Progenitor cell of endocrine pancreas (in vitro differentiated cells): ENCODE data around the gene DROSHA. TPM values are rescaled to one million over a fixed set of nuclear protein-coding genes. Genes with fewer than 3 reads are reported as not detected.
"Not testable (repeated sequence)": the region's sequence is repeated elsewhere in the genome, so short reads cannot be mapped to it uniquely, and the experiment has no call there.

Experiments used
- DNase-seq: peaks from one replicate; pipeline ENCODE4 v3.0.0; 2021; ENCODE audit warnings: low spot score; ENCODE audit not compliant: unreplicated experiment
- H3K27ac Mint-ChIP-seq: 2 replicates; pipeline ENCODE4 v1.8.0; 2021; ENCODE audit warnings: mild to moderate bottlenecking, moderate library complexity, mixed read lengths
- H3K27me3 Mint-ChIP-seq: 2 replicates; pipeline ENCODE4 v1.8.0; 2021; ENCODE audit warnings: mixed read lengths
- H3K36me3 Mint-ChIP-seq: 2 replicates; pipeline ENCODE4 v1.8.0; 2022; ENCODE audit warnings: mixed read lengths; ENCODE audit not compliant: insufficient read depth
- H3K4me1 Mint-ChIP-seq: 2 replicates; pipeline ENCODE4 v1.8.0; 2021; ENCODE audit warnings: low read depth, mixed read lengths
- H3K4me3 Mint-ChIP-seq: 2 replicates; pipeline ENCODE4 v1.8.0; 2021; ENCODE audit warnings: low read depth, mild to moderate bottlenecking, moderate library complexity, mixed read lengths
- H3K9me3 Mint-ChIP-seq: 2 replicates; pipeline ENCODE4 v1.8.0; 2021; ENCODE audit warnings: low read depth, mixed read lengths
- CTCF ChIP-seq: fragments of 200-600 bp; sonication (generic); IDR thresholded peaks from one replicate; pipeline ENCODE4 v1.5.0; 2021; ENCODE audit warnings: antibody characterized with exemption, mild to moderate bottlenecking; ENCODE audit not compliant: unreplicated experiment
- total RNA-seq: library from RNA; stranded (reverse); gene quantifications from 2 replicates; pipeline ENCODE4 v1.2.1, GENCODE V29; 2021

DROSHA gene
- total RNA-seq, 1 donor from 2014 or later = 100 TPM

- no peak overlapping the region for H3K4me3 Mint-ChIP-seq
- H3K9me3 Mint-ChIP-seq = no peaks in the 10 kb centered on the region
- peaks cover 3% of the 10 kb centered on the region for H3K27me3 Mint-ChIP-seq
- H3K4me1 Mint-ChIP-seq = no peaks in the 10 kb centered on the region
- TF ChIP-seq CTCF = no peak
- no peak overlapping the region for H3K27ac Mint-ChIP-seq
- H3K36me3 Mint-ChIP-seq = no peaks in the 10 kb centered on the region
- no peak for DNase-seq
These were observed 41.7 kb upstream of the DROSHA start for GRCh38 chr5:31573494-31574142.

- peaks cover 18% of the 10 kb centered on the region for H3K9me3 Mint-ChIP-seq
- no peak for TF ChIP-seq CTCF
- H3K27me3 Mint-ChIP-seq = no peaks in the 10 kb centered on the region
- H3K4me1 Mint-ChIP-seq = no peaks in the 10 kb centered on the region
- H3K4me3 Mint-ChIP-seq = no peak overlapping the region
- DNase-seq = no peak
- peaks cover 4% of the 10 kb centered on the region for H3K36me3 Mint-ChIP-seq
- H3K27ac Mint-ChIP-seq = no peak overlapping the region
These were observed 37.2 kb upstream of the DROSHA start for GRCh38 chr5:31569068-31569467.

GRCh38 chr5:31568302-31568835 is 36.5 kb upstream of the DROSHA start:
- TF ChIP-seq CTCF = no peak
- no peak for DNase-seq
- Mint-ChIP-seq H3K4me1 (no peaks in the 10 kb centered on the region), H3K4me3 (no peak overlapping the region), H3K27me3 (no peaks in the 10 kb centered on the region), H3K27ac (no peak overlapping the region), H3K36me3 (peaks cover 4% of the 10 kb centered on the region), H3K9me3 (peaks cover 18% of the 10 kb centered on the region)

GRCh38 chr5:31566362-31566761 is 34.5 kb upstream of the DROSHA start:
- H3K27me3 Mint-ChIP-seq, DNase-seq, H3K4me1 Mint-ChIP-seq, H3K4me3 Mint-ChIP-seq, H3K36me3 Mint-ChIP-seq, H3K27ac Mint-ChIP-seq: not testable (repeated sequence)
- H3K9me3 Mint-ChIP-seq = peaks cover 18% of the 10 kb centered on the region

GRCh38 chr5:31563216-31563615 is 31.3 kb upstream of the DROSHA start:
- DNase-seq = no peak
- Mint-ChIP-seq H3K4me1 (no peaks in the 10 kb centered on the region), H3K4me3 (no peak overlapping the region), H3K36me3 (peaks cover 5% of the 10 kb centered on the region), H3K27ac (no peak overlapping the region), H3K9me3 (peaks cover 18% of the 10 kb centered on the region), H3K27me3 (peaks cover 3% of the 10 kb centered on the region)
- TF ChIP-seq CTCF = no peak

GRCh38 chr5:31561946-31562345 is 30.1 kb upstream of the DROSHA start:
- Mint-ChIP-seq H3K36me3 (peaks cover 7% of the 10 kb centered on the region), H3K4me3 (no peak overlapping the region), H3K9me3 (peaks cover 18% of the 10 kb centered on the region), H3K27me3 (peaks cover 3% of the 10 kb centered on the region), H3K27ac (no peak overlapping the region), H3K4me1 (no peaks in the 10 kb centered on the region)
- TF ChIP-seq CTCF = no peak
- no peak for DNase-seq
